ENCODE data around the gene DLGAP1. TPM values are rescaled to one million over a fixed set of nuclear protein-coding genes. Genes with fewer than 3 reads are reported as not detected.

DLGAP1 gene
- total RNA-seq, 2 experiments from 2014 or later, result 0.31 to 0.36 TPM

- H3K36me3 Mint-ChIP-seq (ENCODE audit: low read depth), result no peaks in the 10 kb centered on the region
- intact Hi-C loops (cut with DNase I, micrococcal nuclease), result no loop called here
- peaks cover 2% of the 10 kb centered on the region for H3K27me3 Mint-ChIP-seq
- peaks cover 0 to 2% of the 10 kb centered on the region in 2 experiments for H3K27me3 ChIP-seq (ENCODE audit: control insufficient read depth in 1 of 2, insufficient read depth in 2 of 2, low read length in 2 of 2)
- H3K4me3 Mint-ChIP-seq, result no peak overlapping the region
- H3K9me3 ChIP-seq (ENCODE audit: control insufficient read depth in 1 of 2, insufficient read depth in 1 of 2, low read length in 2 of 2), result no peaks in the 10 kb centered on the region
- H3K9me3 Mint-ChIP-seq, result no peaks in the 10 kb centered on the region
- CTCF ChIA-PET, result no interaction called here
- POLR2A ChIA-PET, result no interaction called here
- no peaks in the 10 kb centered on the region for H3K4me1 ChIP-seq (ENCODE audit: insufficient read depth, low read length)
- TF ChIP-seq CTCF (IDR thresholded peaks at IDR 0.05), result no peak
- ATAC-seq (ENCODE audit: poor library complexity), result no peak
- H3K36me3 ChIP-seq (ENCODE audit: insufficient read depth, low read length), result no peaks in the 10 kb centered on the region
- no peak overlapping the region for H3K4me3 ChIP-seq (ENCODE audit: low read length)
- H3K27ac ChIP-seq (ENCODE audit: low read depth in 1 of 2, low read length in 2 of 2), result no peak overlapping the region
- no peak for DNase-seq
- no peak overlapping the region for H3K27ac Mint-ChIP-seq
- H3K4me1 Mint-ChIP-seq (ENCODE audit: low read depth), result no peaks in the 10 kb centered on the region
Measured at GRCh38 chr18:4125627-4126230, 329.4 kb downstream of the DLGAP1 start.

GRCh38 chr18:4125224-4125623 lies 329.9 kb downstream of the DLGAP1 start:
- TF ChIP-seq CTCF (IDR thresholded peaks at IDR 0.05), result no peak
- Histone ChIP-seq H3K27ac (ENCODE audit: low read depth in 1 of 2, low read length in 2 of 2) (no peak overlapping the region), H3K4me1 (ENCODE audit: insufficient read depth, low read length) (no peaks in the 10 kb centered on the region), H3K36me3 (ENCODE audit: insufficient read depth, low read length) (no peaks in the 10 kb centered on the region), H3K9me3 (ENCODE audit: control insufficient read depth in 1 of 2, insufficient read depth in 1 of 2, low read length in 2 of 2) (no peaks in the 10 kb centered on the region), H3K4me3 (ENCODE audit: low read length) (no peak overlapping the region), H3K27me3 (ENCODE audit: control insufficient read depth in 1 of 2, insufficient read depth in 2 of 2, low read length in 2 of 2) (peaks cover 0 to 2% of the 10 kb centered on the region in 2 experiments)
- H3K9me3 Mint-ChIP-seq, result no peaks in the 10 kb centered on the region
- no peaks in the 10 kb centered on the region for H3K36me3 Mint-ChIP-seq (ENCODE audit: low read depth)
- peaks cover 7% of the 10 kb centered on the region for H3K27me3 Mint-ChIP-seq
- no peaks in the 10 kb centered on the region for H3K4me1 Mint-ChIP-seq (ENCODE audit: low read depth)
- intact Hi-C loops (cut with DNase I, micrococcal nuclease), result no loop called here
- no peak for ATAC-seq (ENCODE audit: poor library complexity)
- H3K27ac Mint-ChIP-seq, result no peak overlapping the region
- ChIA-PET POLR2A (no interaction called here), CTCF (no interaction called here)
- no peak overlapping the region for H3K4me3 Mint-ChIP-seq
- DNase-seq, result no peak

GRCh38 chr18:4119813-4120212 lies 335.3 kb downstream of the DLGAP1 start:
- Mint-ChIP-seq H3K36me3 (ENCODE audit: low read depth) (no peaks in the 10 kb centered on the region), H3K9me3 (no peaks in the 10 kb centered on the region)

More at GRCh38 chr18:4119813-4120212, 335.3 kb downstream of the DLGAP1 start:
- H3K27ac Mint-ChIP-seq, result no peak overlapping the region
- no peak for TF ChIP-seq CTCF (IDR thresholded peaks at IDR 0.05)
- Histone ChIP-seq H3K4me3 (ENCODE audit: low read length) (no peak overlapping the region), H3K9me3 (ENCODE audit: control insufficient read depth in 1 of 2, insufficient read depth in 1 of 2, low read length in 2 of 2) (no peaks in the 10 kb centered on the region), H3K27me3 (ENCODE audit: control insufficient read depth in 1 of 2, insufficient read depth in 2 of 2, low read length in 2 of 2) (peaks cover 0 to 2% of the 10 kb centered on the region in 2 experiments), H3K27ac (ENCODE audit: low read depth in 1 of 2, low read length in 2 of 2) (no peak overlapping the region), H3K4me1 (ENCODE audit: insufficient read depth, low read length) (no peaks in the 10 kb centered on the region), H3K36me3 (ENCODE audit: insufficient read depth, low read length) (no peaks in the 10 kb centered on the region)
- DNase-seq (no peak), ATAC-seq (ENCODE audit: poor library complexity) (no peak)
- intact Hi-C loops (cut with DNase I, micrococcal nuclease), result no loop called here
- POLR2A ChIA-PET, result no interaction called here
- no peaks in the 10 kb centered on the region for H3K4me1 Mint-ChIP-seq (ENCODE audit: low read depth)
- CTCF ChIA-PET, result interaction anchor here (1.7 kb wide), 1 partner anchor 11 kb away, joined by 5 read pairs; no protein-coding TSS in a partner anchor
- peaks cover 13% of the 10 kb centered on the region for H3K27me3 Mint-ChIP-seq
- H3K4me3 Mint-ChIP-seq, result no peak overlapping the region

Measured in CD4-positive, alpha-beta T cell (primary cell).